SK-N-SH (cell line): Measurements from ENCODE around the gene CTSF. TPM values are rescaled to one million over a fixed set of nuclear protein-coding genes. Genes with fewer than 3 reads are reported as not detected.

Experiments
- CTCF ChIA-PET: fragments of 300-600, 350-600 bp; formaldehyde crosslinking; extraction: SDS; loops from one replicate; lab custom pipeline; 2021; lab: Yijun Ruan, JAX
- POLR2A ChIA-PET: fragments of 350-600 bp; sonication (Branson Sonifier 250); formaldehyde crosslinking; extraction: SDS; loops from one replicate; lab custom pipeline; 2020; ENCODE audit warnings: antibody characterized with exemption, inconsistent platforms; lab: Yijun Ruan, JAX
- DNase-seq: peaks from one replicate; pipeline ENCODE4 v3.0.0; 2012
- H2AFZ ChIP-seq: fragments of 200-600 bp; sonication (generic); 2 replicates; pipeline ENCODE4 v1.8.1; 2016; ENCODE audit warnings: antibody characterized with exemption, mild to moderate bottlenecking, low read depth
- H3F3A ChIP-seq: fragments of 200-600 bp; sonication (generic); replicated peaks from 2 replicates; pipeline ENCODE3; 2016; ENCODE audit warnings: antibody characterized with exemption, mild to moderate bottlenecking; ENCODE audit not compliant: insufficient read depth
- H3K27ac ChIP-seq, 2 experiments: fragments of 200-500 bp in 1 of 2; fragments of 200-600 bp in 1 of 2; sonication (Bioruptor generic) in 1 of 2; sonication (generic), shearing (Covaris generic) in 1 of 2; 2 replicates each; pipeline versions ENCODE4 v1.5.1 to v1.6.1; 2014 to 2016; ENCODE audit warnings: low read depth in 2 of 2, inconsistent platforms in 1 of 2, low read length in 1 of 2, mild to moderate bottlenecking in 1 of 2, mixed read lengths in 1 of 2
- H3K27me3 ChIP-seq: fragments of 200-600 bp; sonication (generic), shearing (Covaris generic); 2 replicates; pipeline ENCODE4 v1.6.1; 2016; ENCODE audit warnings: mixed run types; ENCODE audit not compliant: insufficient read depth
- H3K36me3 ChIP-seq, 2 experiments: fragments of 200-500 bp in 1 of 2; fragments of 200-600 bp in 1 of 2; sonication (Bioruptor generic) in 1 of 2; sonication (generic) in 1 of 2; replicated peaks in 1 of 2; 2 replicates each; pipeline versions ENCODE3 to v1.5.1; 2014 to 2016; ENCODE audit warnings: low read length in 1 of 2, mild to moderate bottlenecking in 1 of 2; ENCODE audit not compliant: insufficient read depth in 2 of 2, control insufficient read depth in 1 of 2
- H3K4me1 ChIP-seq, 2 experiments: fragments of 200-500 bp in 1 of 2; fragments of 200-600 bp in 1 of 2; sonication (Bioruptor generic) in 1 of 2; sonication (generic), shearing (Covaris generic) in 1 of 2; 2 replicates each; pipeline versions ENCODE4 v1.5.1 to v1.6.1; 2014 to 2016; ENCODE audit warnings: low read depth in 1 of 2, low read length in 1 of 2, mixed run types in 1 of 2; ENCODE audit not compliant: insufficient read depth in 2 of 2, control insufficient read depth in 1 of 2
- H3K4me2 ChIP-seq: fragments of 200-600 bp; sonication (generic), shearing (Covaris generic); 2 replicates; pipeline ENCODE4 v1.6.1; 2017; ENCODE audit warnings: mixed run types
- H3K4me3 ChIP-seq, 2 experiments: fragments of 200-500 bp in 1 of 2; fragments of 200-600 bp in 1 of 2; sonication (Bioruptor generic) in 1 of 2; sonication (generic), shearing (Covaris generic) in 1 of 2; 2 replicates each; pipeline versions ENCODE4 v1.5.1 to v1.8.1; 2014 to 2016; ENCODE audit warnings: low read depth in 2 of 2, inconsistent platforms in 1 of 2, low read length in 1 of 2, mild to moderate bottlenecking in 1 of 2, mixed read lengths in 1 of 2, moderate library complexity in 1 of 2
- H3K79me2 ChIP-seq: fragments of 200-600 bp; sonication (generic); 2 replicates; pipeline ENCODE4 v1.8.1; 2017; ENCODE audit warnings: mild to moderate bottlenecking; ENCODE audit not compliant: insufficient read depth
- H3K9ac ChIP-seq: fragments of 200-600 bp; sonication (generic); 2 replicates; pipeline ENCODE4 v1.6.1; 2017; ENCODE audit warnings: mixed run types
- H3K9me2 ChIP-seq: fragments of 200-600 bp; sonication (generic); 2 replicates; pipeline ENCODE4 v1.6.1; 2017; ENCODE audit warnings: mixed run types
- H3K9me3 ChIP-seq: fragments of 200-600 bp; sonication (generic); 2 replicates; pipeline ENCODE4 v1.6.1; 2017; ENCODE audit warnings: mixed run types, mild to moderate bottlenecking, moderate library complexity
- H4K20me1 ChIP-seq: fragments of 200-600 bp; sonication (generic); 2 replicates; pipeline ENCODE4 v1.6.1; 2017; ENCODE audit warnings: mild to moderate bottlenecking, mixed run types; ENCODE audit not compliant: insufficient read depth
- EP300 ChIP-seq, 2 experiments: IDR thresholded peaks; 2 replicates each; pipeline versions ENCODE4 v1.4.0 to v1.6.1; 2012; ENCODE audit warnings: borderline replicate concordance in 1 of 2, low read depth in 1 of 2, low read length in 1 of 2
- FOXJ3 ChIP-seq: sonication (generic); formaldehyde crosslinking; IDR thresholded peaks from 2 replicates; pipeline ENCODE4 v1.5.1; 2020; ENCODE audit warnings: mild to moderate bottlenecking, missing genetic modification reagents
- FOXM1 ChIP-seq: IDR thresholded peaks from 2 replicates; pipeline ENCODE4 v1.4.0; 2012; ENCODE audit warnings: low read depth, mild to moderate bottlenecking
- GABPA ChIP-seq: IDR thresholded peaks from 2 replicates; pipeline ENCODE4 v1.4.0; 2012; ENCODE audit warnings: low read depth, mild to moderate bottlenecking
- MEF2A ChIP-seq: IDR thresholded peaks from 2 replicates; pipeline ENCODE4 v1.4.0; 2012; ENCODE audit warnings: low read depth, borderline replicate concordance
- MXI1 ChIP-seq: IDR thresholded peaks from 2 replicates; pipeline ENCODE4 v1.6.1; 2012; ENCODE audit warnings: mild to moderate bottlenecking, low read depth, low read length, improper control_type of control experiment
- NRF1 ChIP-seq: IDR thresholded peaks from 2 replicates; pipeline ENCODE4 v1.6.1; 2012; ENCODE audit warnings: low read depth, mild to moderate bottlenecking, low read length
- PBX3 ChIP-seq: IDR thresholded peaks from 2 replicates; pipeline ENCODE4; 2012
- POLR2AphosphoS5 ChIP-seq: IDR thresholded peaks from 2 replicates; pipeline ENCODE4 v1.6.1; 2012; ENCODE audit warnings: low read depth, low read length
- RCOR1 ChIP-seq: fragments of 150-350 bp; IDR thresholded peaks from 2 replicates; pipeline ENCODE4 v1.6.1; 2017; ENCODE audit warnings: antibody characterized with exemption, low read length
- REST ChIP-seq: IDR thresholded peaks from 2 replicates; pipeline ENCODE4 v1.6.1; 2012; ENCODE audit warnings: mild to moderate bottlenecking, low read depth, low read length, moderate library complexity
- RFX5 ChIP-seq: IDR thresholded peaks from 2 replicates; pipeline ENCODE4 v1.6.1; 2012; ENCODE audit warnings: mild to moderate bottlenecking, improper control_type of control experiment, low read length
- RXRA ChIP-seq: IDR thresholded peaks from 2 replicates; pipeline ENCODE4 v1.4.0; 2012; ENCODE audit warnings: low read depth, mild to moderate bottlenecking, borderline replicate concordance
- TAF1 ChIP-seq: IDR thresholded peaks from 2 replicates; pipeline ENCODE4 v1.6.1; 2012; ENCODE audit warnings: low read depth, mild to moderate bottlenecking, low read length, moderate library complexity, borderline replicate concordance
- TCF12 ChIP-seq: IDR thresholded peaks from 2 replicates; pipeline ENCODE4 v1.4.0; 2012
- USF1 ChIP-seq: IDR thresholded peaks from 2 replicates; pipeline ENCODE4 v1.4.0; 2012; ENCODE audit warnings: low read depth, borderline replicate concordance
- YY1 ChIP-seq: IDR thresholded peaks from 2 replicates; pipeline ENCODE4 v1.4.0; 2012; ENCODE audit warnings: low read depth, mild to moderate bottlenecking
- WGBS: methylation state at CpG from one replicate; pipeline ENCODE4 v1.1.6; 2017; ENCODE audit warnings: low lambda C conversion rate; 5-methylcytosine and 5-hydroxymethylcytosine counted together
- polyA plus RNA-seq, 3 experiments: library from polyadenylated mRNA; depleted of rRNA; stranded (reverse); fragments of >200 nt; gene quantifications; 2 replicates each; pipeline ENCODE4 v1.2.3, GENCODE V29; 2012
- TF ChIP-seq, protein P1 (sequence below): fragments of 150-350 bp; IDR thresholded peaks from 2 replicates; pipeline ENCODE4 v1.6.1; 2017; ENCODE audit warnings: antibody characterized with exemption, low read length, low read depth, borderline replicate concordance

Gene CTSF
- polyA plus RNA-seq, 1 of the 3 experiments (the other 2 are of a cell fraction): 57.2 TPM

DNA sequence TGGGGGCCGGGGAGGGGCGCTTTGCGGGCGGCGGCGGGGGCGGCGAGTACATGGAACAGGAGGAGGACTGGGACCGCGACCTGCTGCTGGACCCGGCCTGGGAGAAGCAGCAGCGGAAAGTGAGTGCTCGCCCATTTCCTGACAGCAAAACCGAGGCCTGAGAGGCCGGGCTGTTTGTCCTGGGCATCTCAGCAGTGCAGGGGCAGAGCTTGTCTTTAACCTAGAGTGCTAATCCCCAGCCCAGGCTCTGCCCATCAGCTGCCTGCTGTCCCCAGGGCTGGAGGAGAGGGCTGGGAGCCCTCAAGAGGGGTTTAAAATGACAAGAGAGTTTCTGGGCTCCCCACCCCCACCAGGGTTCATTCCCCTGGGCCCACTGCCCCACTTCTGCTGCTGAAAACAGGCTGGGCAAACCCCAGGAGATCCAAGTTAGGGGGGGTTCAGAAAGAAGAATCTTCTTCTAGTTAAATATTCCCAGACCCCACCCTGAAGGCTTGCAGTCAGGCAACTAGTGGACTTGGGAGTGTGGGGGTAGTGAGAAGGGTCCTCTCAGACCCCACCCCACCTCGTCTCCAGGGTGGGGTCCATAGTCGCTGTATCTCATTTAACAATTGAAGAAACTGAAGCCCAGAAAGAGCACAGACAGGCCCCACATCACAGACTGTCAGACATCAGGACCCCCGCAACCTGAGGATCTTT is 21.3 kb downstream of the CTSF start:
- Histone ChIP-seq H3K79me2 (peaks cover 7% of the 10 kb centered on the region), H3F3A (peaks cover 4% of the 10 kb centered on the region), H3K9ac (no peak overlapping the region), H3K27ac (no peak overlapping the region), H3K4me3 (no peak overlapping the region)
- TF ChIP-seq FOXM1: no peak
- TF ChIP-seq TAF1: no peak
- TF ChIP-seq USF1: no peak
- TF ChIP-seq, protein P1, sequence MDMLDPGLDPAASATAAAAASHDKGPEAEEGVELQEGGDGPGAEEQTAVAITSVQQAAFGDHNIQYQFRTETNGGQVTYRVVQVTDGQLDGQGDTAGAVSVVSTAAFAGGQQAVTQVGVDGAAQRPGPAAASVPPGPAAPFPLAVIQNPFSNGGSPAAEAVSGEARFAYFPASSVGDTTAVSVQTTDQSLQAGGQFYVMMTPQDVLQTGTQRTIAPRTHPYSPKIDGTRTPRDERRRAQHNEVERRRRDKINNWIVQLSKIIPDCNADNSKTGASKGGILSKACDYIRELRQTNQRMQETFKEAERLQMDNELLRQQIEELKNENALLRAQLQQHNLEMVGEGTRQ: no peak
- TF ChIP-seq, all 33 proteins: peak for 0
- H3K36me3 ChIP-seq: peaks cover 0 to 1% of the 10 kb centered on the region in 2 experiments
- ChIA-PET CTCF (interaction anchor here (1.2 to 2.8 kb wide), 2 partner anchors 32 to 131 kb away, joined by 4 to 20 read pairs; partner anchors contain the start of gene RBM4B), POLR2A (interaction anchor here (1.0 to 1.8 kb wide), 2 partner anchors 36 to 131 kb away, joined by 3 to 9 read pairs; partner anchors contain the start of gene BBS1)
- DNase-seq: no peak
- H3K4me2 ChIP-seq: no peak overlapping the region
- H3K27me3 ChIP-seq: no peaks in the 10 kb centered on the region
- no peaks in the 10 kb centered on the region for H3K9me3 ChIP-seq
- no peaks in the 10 kb centered on the region for H4K20me1 ChIP-seq
- H3K9me2 ChIP-seq: no peaks in the 10 kb centered on the region
- H2AFZ ChIP-seq: no peak overlapping the region
- 84% methylated on average over 9 of the region's 18 CpGs for WGBS
- peaks cover 0 to 10% of the 10 kb centered on the region in 2 experiments; a peak in 1 of 4 replicates for H3K4me1 ChIP-seq

GRCh38 chr11:66546368-66546965 is 21.9 kb downstream of the CTSF start, which contains the start of gene ACTN3:
TSS of gene ACTN3 (plus strand) at chr11:66546903. CDS start at chr11:66546938, 35 bp downstream.
- H3K4me2 ChIP-seq: peak within 1 kb of the TSS; percentile 89
- no peaks in the 10 kb centered on the region for H4K20me1 ChIP-seq
- H2AFZ ChIP-seq: peak within 1 kb of the TSS; percentile 98
- H3K27me3 ChIP-seq: no peaks in the 10 kb centered on the region
- H3K36me3 ChIP-seq: peaks cover 0 to 7% of the 10 kb centered on the region in 2 experiments
- peaks cover 0 to 10% of the 10 kb centered on the region in 2 experiments; a peak in 1 of 4 replicates for H3K4me1 ChIP-seq
- no peaks in the 10 kb centered on the region for H3K9me2 ChIP-seq
- ChIA-PET CTCF (interaction anchor here (1.0 to 2.8 kb wide), 5 partner anchors 9 to 1230 kb away, joined by 3 to 20 read pairs (median 4); partner anchors contain the start of gene RBM4B), POLR2A (interaction anchor here (0.7 to 1.8 kb wide), 6 partner anchors 13 to 132 kb away, joined by 3 to 9 read pairs (median 4); partner anchors contain the start of genes BBS1 and CTSF)
- H3F3A ChIP-seq: peaks cover 4% of the 10 kb centered on the region
- H3K27ac ChIP-seq: peak within 1 kb of the TSS; percentile 39 to 64; a peak in 3 of 4 replicates
- H3K9me3 ChIP-seq: no peaks in the 10 kb centered on the region
- peak within 1 kb of the TSS; percentile 86 for H3K9ac ChIP-seq
- peak within 1 kb of the TSS; percentile 84 to 88 for H3K4me3 ChIP-seq
- 0% methylated on average over 7 of the region's 37 CpGs for WGBS
- peaks cover 7% of the 10 kb centered on the region for H3K79me2 ChIP-seq
- DNase-seq: peak; percentile 48
- TF ChIP-seq EP300 (IDR thresholded peaks at IDR 0.05; ENCODE audit: borderline replicate concordance in 1 of 2, low read depth in 1 of 2, low read length in 1 of 2) (no peak), RXRA (no peak), NRF1 (no peak), MEF2A (no peak), POLR2AphosphoS5 (no peak), GABPA (no peak), RCOR1 (peak; percentile 70), MXI1 (no peak), RFX5 (no peak), YY1 (no peak), FOXJ3 (CRISPR knock-in tag) (no peak), REST (peak; percentile 22; the same call in 1 of the 2 replicates), PBX3 (no peak), TCF12 (no peak)
- TF ChIP-seq, protein P1: no peak
